ENCODE measurements around the gene AMOT.

Gene AMOT

GRCh38 chrX:112779139-112779538 is 61.5 kb downstream of the AMOT start:
- H3K27me3 ChIP-seq = no peaks in the 10 kb centered on the region
- peaks cover 0 to 31% (median 14%) of the 10 kb centered on the region in 3 donors for H3K36me3 ChIP-seq
- TF ChIP-seq CTCF (IDR thresholded peaks at IDR 0.05) = no peak
- no peak overlapping the region for H3K27ac ChIP-seq
- no peak for DNase-seq
- H3K9me3 ChIP-seq = peaks cover 0 to 5% (median 0%) of the 10 kb centered on the region in 3 donors
- H3K4me1 ChIP-seq = no peaks in the 10 kb centered on the region
- intact Hi-C loops (cut with DNase I; ENCODE audit: low total_unique reads) = no loop called here
- H3K4me3 ChIP-seq = no peak overlapping the region

- intact Hi-C loops (cut with DNase I; ENCODE audit: low total_unique reads) = no loop called here
- H3K4me1 ChIP-seq = no peaks in the 10 kb centered on the region
- no peak overlapping the region for H3K27ac ChIP-seq
- no peak overlapping the region for H3K4me3 ChIP-seq
- no peaks in the 10 kb centered on the region for H3K27me3 ChIP-seq
- H3K36me3 ChIP-seq = peaks cover 0 to 11% (median 6%) of the 10 kb centered on the region in 3 donors
- TF ChIP-seq CTCF (IDR thresholded peaks at IDR 0.05) = no peak
- H3K9me3 ChIP-seq = no peaks in the 10 kb centered on the region
- DNase-seq = no peak
Measured at GRCh38 chrX:112774651-112775293, 65.9 kb downstream of the AMOT start.

- intact Hi-C loops (cut with DNase I; ENCODE audit: low total_unique reads) = no loop called here
- DNase-seq = no peak
- TF ChIP-seq CTCF (IDR thresholded peaks at IDR 0.05) = no peak
Measured at GRCh38 chrX:112774142-112774541, 66.5 kb downstream of the AMOT start.

GRCh38 chrX:112769034-112769433 is 71.6 kb downstream of the AMOT start:
- no peak for DNase-seq
- H3K4me1 ChIP-seq = no peaks in the 10 kb centered on the region
- H3K36me3 ChIP-seq = no peaks in the 10 kb centered on the region
- TF ChIP-seq CTCF (IDR thresholded peaks at IDR 0.05) = no peak
- H3K27ac ChIP-seq = no peak overlapping the region
- H3K4me3 ChIP-seq = no peak overlapping the region
- H3K9me3 ChIP-seq = no peaks in the 10 kb centered on the region
- intact Hi-C loops (cut with DNase I; ENCODE audit: low total_unique reads) = no loop called here
- no peaks in the 10 kb centered on the region for H3K27me3 ChIP-seq

More at GRCh38 chrX:112774142-112774541, 66.5 kb downstream of the AMOT start:
- Histone ChIP-seq H3K9me3 (no peaks in the 10 kb centered on the region), H3K27ac (no peak overlapping the region), H3K4me3 (no peak overlapping the region), H3K4me1 (no peaks in the 10 kb centered on the region), H3K27me3 (no peaks in the 10 kb centered on the region), H3K36me3 (peaks cover 0 to 8% (median 3%) of the 10 kb centered on the region in 3 donors)

GRCh38 chrX:112768563-112768962 is 72.1 kb downstream of the AMOT start:
- TF ChIP-seq CTCF (IDR thresholded peaks at IDR 0.05) = no peak
- no peaks in the 10 kb centered on the region for H3K9me3 ChIP-seq
- no peak overlapping the region for H3K4me3 ChIP-seq
- no peaks in the 10 kb centered on the region for H3K4me1 ChIP-seq
- H3K27me3 ChIP-seq = no peaks in the 10 kb centered on the region
- no peak for DNase-seq
- no peak overlapping the region for H3K27ac ChIP-seq
- intact Hi-C loops (cut with DNase I; ENCODE audit: low total_unique reads) = no loop called here
- no peaks in the 10 kb centered on the region for H3K36me3 ChIP-seq

- intact Hi-C loops (cut with DNase I; ENCODE audit: low total_unique reads) = no loop called here
- H3K9me3 ChIP-seq = no peaks in the 10 kb centered on the region
- H3K27me3 ChIP-seq = no peaks in the 10 kb centered on the region
- no peak overlapping the region for H3K4me3 ChIP-seq
- H3K4me1 ChIP-seq = no peaks in the 10 kb centered on the region
- DNase-seq = no peak
- no peak overlapping the region for H3K27ac ChIP-seq
- no peak for TF ChIP-seq CTCF (IDR thresholded peaks at IDR 0.05)
- no peaks in the 10 kb centered on the region for H3K36me3 ChIP-seq
Measured at GRCh38 chrX:112766774-112767173, 73.9 kb downstream of the AMOT start.
